A673 (cell line): ENCODE data around the gene OGA.

Experiments used
- CTCF ChIP-seq: fragments of 300-800, 200-600 bp; sonication (generic); conservative IDR thresholded peaks from 2 replicates; pipeline ENCODE4 v1.5.1; 2017; ENCODE audit warnings: low read depth, mild to moderate bottlenecking, antibody characterized with exemption, low read length, moderate library complexity, mixed read lengths
- EZH2 ChIP-seq: fragments of 200-600 bp; sonication (generic); IDR thresholded peaks from 2 replicates; pipeline ENCODE4 v1.6.1; 2017; ENCODE audit warnings: borderline replicate concordance, low read depth, mild to moderate bottlenecking, mixed read lengths, antibody characterized with exemption, low read length; ENCODE audit not compliant: poor library complexity, severe bottlenecking

- no peak for TF ChIP-seq CTCF
- no peak for TF ChIP-seq EZH2
Observed at GRCh38 chr10:101851411-101852116, 33.3 kb upstream of the OGA start.
